HG03354 (cell line): Measurements from ENCODE around the gene PKMYT1.
A peak's percentile ranks its signal among the peaks of the same experiment; 100 is the strongest.

Experiments
- ATAC-seq: cut with Tn5 transposase; IDR thresholded peaks from one replicate; pipeline ENCODE4 v1.9.1; 2021; ENCODE audit warnings: mild to moderate bottlenecking; ENCODE audit not compliant: unreplicated experiment, poor library complexity, severe bottlenecking

PKMYT1 gene

GRCh38 chr16:2980227-2981176 is at the start of gene PKMYT1:
Gene PKMYT1, minus strand, starts transcription at chr16:2980446. Its CDS starts 789 bp downstream, at chr16:2979657.
- peak; percentile 77 for ATAC-seq

GRCh38 chr16:3029491-3030221 is 49.4 kb upstream of the PKMYT1 start:
- ATAC-seq: no peak

GRCh38 chr16:3028716-3029319 is 48.6 kb upstream of the PKMYT1 start:
- ATAC-seq: no peak

GRCh38 chr16:3027983-3028715 is 47.9 kb upstream of the PKMYT1 start:
- peak; percentile 29 for ATAC-seq

- ATAC-seq: no peak
These were observed 47.2 kb upstream of the PKMYT1 start for GRCh38 chr16:3027489-3027795.

GRCh38 chr16:3026609-3027488 is 46.6 kb upstream of the PKMYT1 start:
- ATAC-seq: no peak

- ATAC-seq: no peak
These were observed 45.7 kb upstream of the PKMYT1 start for GRCh38 chr16:3026003-3026378.

- no peak for ATAC-seq
These were observed 45.1 kb upstream of the PKMYT1 start for GRCh38 chr16:3025032-3026002.

- peak; percentile 73 for ATAC-seq
These were observed 43.6 kb upstream of the PKMYT1 start, which contains the start of the genes HCFC1R1 and THOC6 for GRCh38 chr16:3023669-3024478. Gene HCFC1R1, minus strand, starts transcription at chr16:3023942. Its CDS starts 1 bp downstream, at chr16:3023941. Gene THOC6, plus strand, starts transcription at chr16:3024035. Its CDS starts 292 bp downstream, at chr16:3024327.

- no peak for ATAC-seq
These were observed 43.1 kb upstream of the PKMYT1 start for GRCh38 chr16:3023415-3023668.

- no peak for ATAC-seq
These were observed 42.6 kb upstream of the PKMYT1 start for GRCh38 chr16:3022684-3023414.

- ATAC-seq: no peak
These were observed 42.0 kb upstream of the PKMYT1 start for GRCh38 chr16:3022208-3022683.

- peak; percentile 28 for ATAC-seq
These were observed 41.4 kb upstream of the PKMYT1 start for GRCh38 chr16:3021449-3022207.

GRCh38 chr16:3020604-3021448 is 40.6 kb upstream of the PKMYT1 start:
- ATAC-seq: no peak

- ATAC-seq: no peak
These were observed 40.0 kb upstream of the PKMYT1 start, which contains the start of gene TNFRSF12A for GRCh38 chr16:3020247-3020603. Gene TNFRSF12A, plus strand, starts transcription at chr16:3020368. Its CDS starts 30 bp downstream, at chr16:3020398.
